NOMO-1 (cell line): ENCODE results near the gene ALOXE3.
A peak's percentile ranks its signal among the peaks of the same experiment; 100 is the strongest.

Experiments
- DNase-seq, 2 experiments: peaks; one replicate each; lab custom pipeline; 2025; ENCODE audit not compliant: unreplicated experiment in 2 of 2; lab: John Stamatoyannopoulos, UW

The ALOXE3 gene

DNA sequence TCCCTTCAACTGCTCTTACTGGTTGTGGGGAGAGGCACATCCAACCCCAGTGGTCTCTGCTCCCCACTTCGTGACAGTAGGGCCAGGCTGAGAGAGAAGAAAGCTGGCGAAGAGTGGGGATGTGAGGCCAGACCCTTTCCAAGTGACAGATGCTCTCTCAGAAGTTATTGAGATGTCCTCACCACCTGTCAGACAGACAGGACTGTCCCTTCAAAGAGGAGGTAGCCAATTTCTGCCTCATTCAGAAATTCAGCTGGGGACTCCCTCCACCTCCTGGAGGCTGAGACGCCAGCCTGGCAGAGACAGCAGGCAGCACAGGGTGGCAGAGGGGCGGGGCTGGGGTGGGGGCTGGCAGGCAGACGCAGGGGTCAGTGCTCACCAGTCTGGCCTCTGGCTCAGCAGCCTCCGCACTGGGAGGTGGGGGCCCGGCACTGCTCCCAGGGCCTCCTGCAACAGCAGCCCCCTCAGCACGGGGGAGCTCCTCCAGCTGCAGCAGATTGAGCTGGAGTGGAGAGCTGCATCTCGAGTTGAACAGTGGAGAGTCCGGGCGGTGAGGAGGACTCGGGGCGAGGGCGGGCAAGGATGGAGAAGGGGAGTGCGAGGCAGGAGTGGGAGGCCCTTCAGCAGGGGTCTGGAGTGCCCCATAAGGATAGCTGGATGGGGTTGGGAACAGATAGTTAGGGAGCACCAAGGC, 24.7 kb upstream of the ALOXE3 start:
- no peak for DNase-seq

DNA sequence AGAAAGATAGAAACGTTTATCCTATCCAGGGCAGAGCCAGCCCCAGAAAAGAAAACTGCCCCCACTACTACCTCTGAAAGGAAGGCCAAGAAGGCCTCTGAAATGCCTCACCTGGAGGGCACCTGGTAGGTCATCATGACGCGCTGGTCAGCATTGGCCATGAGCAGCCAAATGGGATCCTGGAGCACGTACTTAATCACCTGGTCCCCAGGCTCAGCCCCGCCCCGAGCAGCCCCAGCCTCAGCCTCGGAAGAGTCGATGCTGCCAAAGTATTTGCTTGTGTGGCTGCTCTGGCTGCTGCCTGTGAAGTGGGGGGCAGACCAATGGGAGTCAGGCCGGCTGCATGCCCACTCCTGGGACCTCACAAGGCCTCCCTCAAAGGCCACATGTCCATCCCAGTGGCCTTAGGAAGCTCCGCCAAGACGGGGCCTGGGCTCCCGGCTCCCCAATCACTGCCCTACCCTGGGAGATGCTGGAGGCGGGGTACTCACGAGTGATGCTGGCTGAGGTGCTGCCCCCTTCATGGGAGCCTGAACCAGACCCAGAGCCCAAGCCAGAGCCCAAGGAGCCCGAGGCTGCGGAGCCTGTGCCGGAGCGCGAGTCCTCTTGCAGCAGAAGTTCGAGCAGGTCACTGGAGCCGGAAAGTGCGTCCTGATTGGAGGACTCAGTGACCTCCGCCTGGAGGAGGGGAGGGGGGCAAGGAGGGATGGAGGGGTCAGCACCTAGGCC, 24.0 kb upstream of the ALOXE3 start:
- DNase-seq = no peak

- DNase-seq = no peak
These were observed 23.4 kb upstream of the ALOXE3 start for GRCh38 chr17:8141741-8142140.

- DNase-seq = no peak
These were observed 22.7 kb upstream of the ALOXE3 start for GRCh38 chr17:8141045-8141444.

GRCh38 chr17:8140065-8141029, 22.0 kb upstream of the ALOXE3 start:
- no peak for DNase-seq

DNA sequence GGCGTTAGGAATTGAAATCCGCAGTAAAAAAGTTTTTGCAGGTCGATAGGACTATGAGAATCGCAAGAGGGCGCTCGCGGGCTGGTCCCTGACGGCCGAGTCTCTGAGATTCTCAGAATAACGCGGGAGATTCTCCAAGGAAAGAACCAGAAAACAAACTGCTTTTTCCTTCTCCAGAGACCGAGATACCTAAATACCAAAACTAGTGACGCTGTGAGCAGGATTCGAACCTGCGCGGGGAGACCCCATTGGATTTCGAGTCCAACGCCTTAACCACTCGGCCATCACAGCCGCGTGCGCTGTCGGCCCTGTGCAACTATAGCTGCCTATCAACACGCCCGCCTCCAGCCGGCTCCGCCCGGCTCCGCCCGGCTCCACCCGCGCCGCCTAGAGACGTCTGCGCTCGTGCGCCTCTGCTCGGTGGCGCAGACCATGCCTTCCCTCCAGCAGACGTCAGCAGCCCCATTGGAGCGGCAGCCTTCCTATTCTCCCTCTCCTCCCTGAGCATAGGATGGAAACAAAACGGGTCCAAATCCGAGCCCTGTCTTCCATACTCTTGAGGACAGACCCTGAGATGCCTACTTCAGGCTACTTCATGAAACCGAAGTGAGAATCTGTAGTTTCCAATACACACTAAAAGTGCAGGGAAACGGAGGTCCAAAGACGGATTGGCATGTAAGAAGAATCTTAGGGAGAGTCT, 20.5 kb upstream of the ALOXE3 start:
- peak; percentile 96 to 99 for DNase-seq

GRCh38 chr17:8138374-8138671, 20.0 kb upstream of the ALOXE3 start:
- no peak for DNase-seq

DNA sequence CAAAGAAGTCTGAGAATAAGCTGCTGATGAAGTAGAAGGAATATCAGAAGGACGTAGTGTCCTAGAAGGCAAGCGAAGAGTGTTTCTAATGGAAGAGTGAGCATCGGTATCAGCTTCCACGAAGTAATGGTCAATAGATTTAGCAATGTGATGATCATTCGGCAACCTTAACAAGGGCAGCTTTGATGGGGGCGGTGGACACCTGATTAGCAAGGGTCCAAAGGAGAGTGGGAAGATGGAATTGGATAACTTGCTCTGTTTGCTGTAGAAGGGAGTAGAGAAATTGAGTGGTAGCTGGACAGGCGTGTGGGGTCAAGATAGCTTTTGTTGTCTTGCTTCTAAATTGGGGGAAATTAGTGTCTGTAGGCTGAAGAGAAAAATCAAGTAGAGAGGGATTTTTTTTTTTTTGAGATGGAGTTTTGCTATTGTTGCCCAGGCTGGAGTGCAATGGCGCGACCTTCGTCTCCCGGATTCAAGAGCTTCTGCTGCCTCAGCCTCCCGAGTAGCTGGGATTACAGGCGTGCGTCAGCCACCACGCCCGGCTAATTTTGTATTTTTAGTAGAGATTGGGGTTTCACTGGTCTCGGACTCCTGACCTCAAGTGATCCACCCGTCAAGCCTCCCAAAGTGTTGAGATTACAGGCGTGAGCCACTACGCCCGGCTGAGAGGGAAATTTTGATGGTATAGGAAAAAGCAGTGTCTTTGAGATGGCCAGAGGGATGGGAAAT, 19.5 kb upstream of the ALOXE3 start:
- DNase-seq = no peak

- no peak for DNase-seq
These were observed 15.6 kb upstream of the ALOXE3 start for GRCh38 chr17:8133941-8134340.

- no peak for DNase-seq
These were observed 15.1 kb upstream of the ALOXE3 start for GRCh38 chr17:8133399-8133798.

GRCh38 chr17:8131844-8132441, 13.6 kb upstream of the ALOXE3 start:
- DNase-seq = no peak

DNA sequence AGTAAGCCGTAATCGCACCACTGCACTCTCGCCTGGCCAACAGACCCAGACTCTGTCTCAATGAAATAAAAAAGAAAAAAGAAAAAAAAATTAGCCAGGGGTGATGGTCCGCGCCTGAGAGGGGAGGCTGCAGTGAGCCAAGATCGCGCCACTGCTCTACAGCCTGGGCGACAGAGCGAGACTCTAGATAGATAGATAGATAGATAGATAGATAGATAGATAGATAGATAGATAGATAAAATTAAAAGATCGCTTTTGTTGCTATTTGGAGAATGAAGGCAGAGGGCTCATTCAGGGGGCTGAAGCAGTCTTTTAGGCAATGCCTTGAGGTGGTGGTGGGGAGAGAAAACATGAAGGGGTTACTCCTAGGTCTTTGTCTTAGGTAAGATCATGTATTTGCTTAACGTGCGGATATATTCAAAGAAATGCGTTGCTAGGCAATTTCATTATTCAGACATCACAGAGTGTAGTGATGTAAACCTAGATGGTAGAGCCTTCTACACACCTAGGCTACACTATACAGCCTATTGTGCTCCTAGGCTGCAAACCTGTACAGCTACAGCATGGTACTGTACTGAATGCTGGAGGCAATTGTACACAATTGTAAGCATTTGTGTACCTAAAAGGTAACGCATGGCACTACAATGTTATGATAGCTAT, 9.9 kb upstream of the ALOXE3 start:
- DNase-seq = no peak

DNA sequence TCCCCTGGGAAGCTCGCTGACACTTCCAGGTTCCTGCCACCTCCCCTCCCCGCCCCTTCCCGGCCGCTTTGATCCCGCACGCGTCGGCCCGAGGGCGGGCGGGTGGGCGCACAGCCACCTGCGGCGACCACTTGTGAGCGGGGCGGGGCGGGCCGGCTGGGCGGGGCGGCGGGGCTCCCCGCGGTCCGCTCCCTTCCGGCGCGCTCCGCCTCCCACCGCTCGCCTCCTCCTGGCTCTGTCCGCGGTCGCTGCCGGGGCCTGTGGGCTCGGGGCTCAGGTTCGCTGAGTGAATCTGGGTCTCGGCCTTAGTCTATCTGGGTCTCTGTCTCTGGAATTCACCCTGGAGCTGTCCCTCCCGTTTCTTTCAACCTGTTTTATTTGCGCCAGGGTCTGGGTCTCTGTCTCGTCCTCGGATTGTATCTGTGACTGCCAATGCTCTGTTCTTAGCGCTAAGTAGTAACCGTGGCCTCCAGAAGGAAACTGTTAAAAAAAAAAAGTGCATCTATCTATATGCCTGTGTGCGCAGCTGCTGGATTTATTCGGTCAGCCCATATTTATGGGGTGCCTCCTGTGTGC, 8.3 kb upstream of the ALOXE3 start:
- peak; percentile 28 to 58 for DNase-seq

DNA sequence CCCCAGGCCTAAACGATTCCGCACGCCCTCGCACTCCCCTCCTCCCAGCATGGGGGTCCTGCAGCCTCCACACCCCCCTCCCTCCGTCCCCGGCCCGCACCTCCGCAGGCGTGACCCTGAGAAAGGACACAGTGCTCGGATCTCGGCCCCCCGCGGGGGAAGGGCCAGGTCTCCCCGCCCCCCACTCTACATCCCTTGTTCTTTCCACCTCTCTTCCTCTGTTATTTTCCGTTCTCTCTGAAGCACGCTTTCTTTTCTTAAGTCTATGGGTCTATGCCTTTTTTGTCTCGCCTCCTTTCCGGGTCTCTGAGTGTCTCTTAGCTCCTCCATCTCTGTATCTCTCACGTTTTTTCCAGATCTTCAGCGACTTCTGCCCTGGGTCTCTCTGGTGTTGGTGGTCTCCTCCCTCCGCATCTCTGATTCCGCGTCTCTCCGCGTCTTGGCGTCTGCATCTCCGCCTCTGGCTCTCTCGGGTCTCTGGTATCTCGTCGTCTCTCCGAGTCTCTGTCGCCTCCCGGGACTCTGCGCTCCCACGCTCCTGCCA, 7.7 kb upstream of the ALOXE3 start:
- peak in 1 of 2 experiments; percentile 15 for DNase-seq

GRCh38 chr17:8125154-8125946, 7.0 kb upstream of the ALOXE3 start:
- peak; percentile 43 to 62 for DNase-seq

DNA sequence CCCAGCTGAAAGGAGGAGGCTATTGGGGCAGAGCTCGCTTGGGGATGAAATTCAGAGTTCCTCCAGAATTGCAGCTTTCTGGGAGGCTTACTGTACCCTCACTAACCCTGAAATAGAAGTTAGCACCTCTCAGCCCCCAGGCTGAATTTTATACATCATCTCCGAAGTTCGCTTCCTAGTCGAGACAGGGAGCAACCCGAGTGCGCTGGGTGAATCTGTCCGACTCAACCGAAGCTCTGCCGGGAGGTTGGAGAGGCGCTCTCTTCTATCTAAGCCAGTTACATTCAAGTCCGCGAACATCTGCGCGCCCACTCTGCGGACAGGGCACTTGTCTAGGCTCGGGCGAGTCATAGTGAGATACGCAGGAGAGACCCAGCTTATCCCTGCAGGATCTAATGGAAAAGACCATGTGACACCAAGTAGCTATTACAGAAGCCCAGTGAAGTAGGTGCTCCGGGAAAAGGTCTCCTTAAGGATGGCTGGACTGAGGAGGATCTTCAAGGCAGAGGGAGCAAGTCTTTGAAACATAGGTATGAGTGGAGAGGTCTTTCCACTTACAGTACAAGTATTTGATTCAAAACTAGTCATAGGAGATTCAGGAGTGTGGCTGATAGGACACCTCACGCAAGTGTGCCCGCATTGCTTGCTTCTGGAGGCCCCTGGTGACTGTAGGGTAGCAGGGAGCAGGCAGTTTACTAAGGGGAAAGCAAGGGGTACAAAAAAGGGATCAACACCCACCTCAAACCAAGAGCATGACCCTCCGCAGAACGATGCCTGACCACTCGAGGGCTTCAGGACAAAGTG, 6.2 kb upstream of the ALOXE3 start:
- no peak for DNase-seq

DNA sequence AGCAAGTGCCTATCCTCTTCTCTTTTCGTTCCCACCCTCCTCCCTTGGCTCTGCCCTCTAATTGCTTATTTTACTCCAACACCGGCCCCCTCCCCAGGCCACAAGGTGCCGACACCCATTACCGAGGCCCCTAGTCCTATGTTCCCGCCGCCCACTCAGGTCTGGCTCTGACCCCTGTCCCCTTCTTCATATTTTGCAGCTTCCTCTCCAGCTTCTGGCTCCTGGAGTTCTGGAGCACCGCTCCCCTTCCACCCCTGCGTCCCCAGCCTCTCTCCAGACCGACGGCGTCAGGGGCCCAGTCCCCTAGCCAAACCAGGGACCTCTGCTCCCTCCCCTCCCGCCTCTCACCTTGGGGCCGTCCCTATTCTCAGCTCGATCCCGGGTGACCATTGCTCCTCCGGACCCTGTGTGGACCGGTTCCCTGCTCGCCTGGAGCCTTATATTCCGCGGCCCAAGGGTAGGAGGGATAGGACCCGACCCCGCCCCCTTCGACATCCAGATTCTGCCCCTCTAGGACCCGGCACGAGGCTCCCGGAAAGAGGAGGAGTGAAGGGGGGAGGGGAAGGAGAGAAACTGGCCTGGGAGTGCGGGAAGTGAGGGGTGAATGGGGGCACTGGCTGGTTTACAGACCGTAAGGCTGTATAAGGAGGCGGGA, 5.5 kb upstream of the ALOXE3 start, which contains the start of gene HES7:
HES7 (minus strand) TSS at position 412 of the 655 bp plus-strand sequence; CDS start at position 390, 22 bp downstream.
- DNase-seq = no peak
